Right cardiac atrium (tissue), 5 donors: ENCODE data around the gene STIMATE. TPM values are rescaled to one million over a fixed set of nuclear protein-coding genes. Genes with fewer than 3 reads are reported as not detected.
A peak's percentile ranks its signal among the peaks of the same experiment; 100 is the strongest.

Experiments used
- ATAC-seq, 2 donors: fragments of 200-7000 bp; cut with Tn5 transposase; one replicate each; pipeline versions ENCODE4 v1.8.0 to v1.9.1; 2020; ENCODE audit warnings: moderate library complexity in 2 of 2, mild to moderate bottlenecking in 1 of 2
- DNase-seq, 3 donors: peaks; one replicate each; pipeline ENCODE4 v3.0.0-alpha.2; 2020
- H3K27ac ChIP-seq: one replicate; pipeline ENCODE4 v1.5.1; 2013; ENCODE audit warnings: mild to moderate bottlenecking, low read length, control low read depth, moderate library complexity
- H3K27me3 ChIP-seq: one replicate; pipeline ENCODE4 v1.6.1; 2013; ENCODE audit not compliant: control insufficient read depth, insufficient read depth
- H3K4me1 ChIP-seq: one replicate; pipeline ENCODE4 v1.6.1; 2013; ENCODE audit warnings: low read length; ENCODE audit not compliant: control insufficient read depth, insufficient read depth
- H3K4me3 ChIP-seq: one replicate; pipeline ENCODE4 v1.5.1; 2013; ENCODE audit warnings: low read length, control low read depth
- H3K9me3 ChIP-seq: one replicate; pipeline ENCODE4 v1.6.1; 2013; ENCODE audit warnings: low read length; ENCODE audit not compliant: control insufficient read depth
- WGBS: extraction: QIAGEN DNeasy Blood & Tissue Kit; methylation state at CpG from one replicate; pipeline ENCODE4 v1.1.7; 2013; 5-methylcytosine and 5-hydroxymethylcytosine counted together
- intact Hi-C, 4 donors: fragments of 100-400 bp; cut with DNase I; formaldehyde crosslinking; loops; one replicate each; pipeline versions ENCODE4 v1.11.0 to v1.14.0; 2022 to 2023
- long read RNA-seq, 4 donors: library from polyadenylated mRNA; unstranded; transcript quantifications; one replicate each; pipeline ENCODE4 v2.0.0, GENCODE V29; 2020 to 2021
- polyA plus RNA-seq: library from polyadenylated mRNA; stranded (reverse); fragments of 200-250 nt; gene quantifications from one replicate; pipeline ENCODE4 v1.2.3, GENCODE V29; 2013
- total RNA-seq, 4 donors: library from RNA; stranded (reverse); fragmentation: NEBNext Ultra II Directional; extraction: Animal tissue kit (Norgen Biotek cat#: 25700); gene quantifications; one replicate each; pipeline ENCODE4 v1.2.1, GENCODE V29; 2021
- donor health status: healthy with polysubstance abuse.
- donor health status: DM: no; HTN: yes; CAD: no.
- donor health status: DM: no; HTN: no; CAD: no.
- donor health status: DM: no; HTN: yes; CAD: no; lungs with severe emphysema.
- donor health status: DM: yes; HTN: yes; CAD: no.

The STIMATE gene
- total RNA-seq (1 to 10 TPM; 6.6 to 9.3 (median 8.0) TPM), polyA plus RNA-seq (4.3 TPM)
- long read RNA-seq, donor 1, full-length matches to known transcripts, result 13 of 20 reads
- long read RNA-seq, donor 1, partial matches to known transcripts, result 1 of 20 reads
- long read RNA-seq, donor 1, other reads (novel, unspliced or antisense), result 6 of 20 reads
- long read RNA-seq, donor 2, full-length matches to known transcripts, result 10 of 11 reads
- long read RNA-seq, donor 2, partial matches to known transcripts, result 0 of 11 reads
- long read RNA-seq, donor 2, other reads (novel, unspliced or antisense), result 1 of 11 reads
- long read RNA-seq, donor 3, full-length matches to known transcripts, result 1 of 16 reads
- long read RNA-seq, donor 3, partial matches to known transcripts, result 0 of 16 reads
- long read RNA-seq, donor 3, other reads (novel, unspliced or antisense), result 15 of 16 reads
- long read RNA-seq, donor 4, full-length matches to known transcripts, result 4 of 6 reads
- long read RNA-seq, donor 4, partial matches to known transcripts, result 0 of 6 reads
- long read RNA-seq, donor 4, other reads (novel, unspliced or antisense), result 2 of 6 reads

- DNase-seq, result peak; percentile 91 to 97 (median 96)
- intact Hi-C loops, result no loop called here
- under 1% methylated on average over 85 of the region's 85 CpGs for WGBS
- peak; percentile 99 for ATAC-seq
- peak within 1 kb of the TSS; percentile 45 for H3K27ac ChIP-seq
- H3K4me3 ChIP-seq, result peak within 1 kb of the TSS; percentile 85
- peaks cover 7% of the 10 kb centered on the region for H3K4me1 ChIP-seq
- no peaks in the 10 kb centered on the region for H3K27me3 ChIP-seq
- no peaks in the 10 kb centered on the region for H3K9me3 ChIP-seq
Observed at GRCh38 chr3:52897130-52898122, at the start of gene STIMATE. STIMATE (minus strand) TSS chr3:52897548; CDS start chr3:52897450, 98 bp downstream.

- no peak overlapping the region for H3K4me3 ChIP-seq
- intact Hi-C loops, result loop anchor here in 1 of 4 donors (10.0 kb wide), 2 partner anchors 135 to 195 kb away; no protein-coding TSS in a partner anchor
- no peak overlapping the region for H3K27ac ChIP-seq
- H3K4me1 ChIP-seq, result no peaks in the 10 kb centered on the region
- H3K9me3 ChIP-seq, result no peaks in the 10 kb centered on the region
- DNase-seq, result no peak
- H3K27me3 ChIP-seq, result no peaks in the 10 kb centered on the region
- no peak for ATAC-seq
Observed at GRCh38 chr3:52939600-52939999, 42.3 kb upstream of the STIMATE start.

- Histone ChIP-seq H3K9me3 (no peaks in the 10 kb centered on the region), H3K4me1 (no peaks in the 10 kb centered on the region), H3K27me3 (no peaks in the 10 kb centered on the region), H3K4me3 (no peak overlapping the region), H3K27ac (no peak overlapping the region)
- ATAC-seq (peak; percentile 79 to 85), DNase-seq (peak in 2 of 3 donors; percentile 25 to 54)
- intact Hi-C loops, result loop anchor here in 1 of 4 donors (10.0 kb wide), 2 partner anchors 140 to 190 kb away; no protein-coding TSS in a partner anchor
- 19% methylated on average over 8 of the region's 8 CpGs for WGBS
Observed at GRCh38 chr3:52934630-52935530, 37.5 kb upstream of the STIMATE start.

GRCh38 chr3:52931889-52932288 is 34.5 kb upstream of the STIMATE start:
- ATAC-seq, result no peak

GRCh38 chr3:52931328-52931727 is 34.0 kb upstream of the STIMATE start:
- no peak for DNase-seq
- H3K4me3 ChIP-seq, result no peak overlapping the region
- 92% methylated on average over 6 of the region's 6 CpGs for WGBS
- ATAC-seq, result no peak
- no peaks in the 10 kb centered on the region for H3K27me3 ChIP-seq
- H3K27ac ChIP-seq, result no peak overlapping the region
- intact Hi-C loops, result loop anchor here in 1 of 4 donors (10.0 kb wide), 2 partner anchors 143 to 187 kb away; no protein-coding TSS in a partner anchor
- H3K9me3 ChIP-seq, result no peaks in the 10 kb centered on the region
- H3K4me1 ChIP-seq, result no peaks in the 10 kb centered on the region

More at GRCh38 chr3:52931889-52932288, 34.5 kb upstream of the STIMATE start:
- Histone ChIP-seq H3K9me3 (no peaks in the 10 kb centered on the region), H3K27ac (no peak overlapping the region), H3K4me3 (no peak overlapping the region), H3K4me1 (no peaks in the 10 kb centered on the region), H3K27me3 (no peaks in the 10 kb centered on the region)
- DNase-seq, result no peak
- WGBS, result 80% methylated on average over 2 of the region's 2 CpGs
- intact Hi-C loops, result loop anchor here in 1 of 4 donors (10.0 kb wide), 2 partner anchors 143 to 187 kb away; no protein-coding TSS in a partner anchor

- no peak overlapping the region for H3K27ac ChIP-seq
- no peaks in the 10 kb centered on the region for H3K9me3 ChIP-seq
- no peak for DNase-seq
- H3K4me1 ChIP-seq, result no peaks in the 10 kb centered on the region
- WGBS, result 88% methylated on average over 3 of the region's 3 CpGs
- ATAC-seq, result no peak
- H3K4me3 ChIP-seq, result no peak overlapping the region
- no peaks in the 10 kb centered on the region for H3K27me3 ChIP-seq
- intact Hi-C loops, result loop anchor here in 1 of 4 donors (10.0 kb wide), 2 partner anchors 144 to 186 kb away; no protein-coding TSS in a partner anchor
Observed at GRCh38 chr3:52930748-52931147, 33.4 kb upstream of the STIMATE start.

- 97% methylated on average over 2 of the region's 2 CpGs for WGBS
- ATAC-seq, result no peak
- H3K4me1 ChIP-seq, result no peaks in the 10 kb centered on the region
- no peak overlapping the region for H3K4me3 ChIP-seq
- no peak overlapping the region for H3K27ac ChIP-seq
- intact Hi-C loops, result loop anchor here in 1 of 4 donors (10.0 kb wide), 1 partner anchor 192 kb away; no protein-coding TSS in a partner anchor
- no peaks in the 10 kb centered on the region for H3K27me3 ChIP-seq
- no peaks in the 10 kb centered on the region for H3K9me3 ChIP-seq
- no peak for DNase-seq
Observed at GRCh38 chr3:52926554-52926953, 29.2 kb upstream of the STIMATE start.

- Histone ChIP-seq H3K9me3 (no peaks in the 10 kb centered on the region), H3K4me3 (no peak overlapping the region), H3K27me3 (no peaks in the 10 kb centered on the region), H3K4me1 (no peaks in the 10 kb centered on the region), H3K27ac (no peak overlapping the region)
- intact Hi-C loops, result loop anchor here in 1 of 4 donors (10.0 kb wide), 1 partner anchor 191 kb away; no protein-coding TSS in a partner anchor
- DNase-seq (no peak), ATAC-seq (no peak)
- WGBS, result 80% methylated on average over 6 of the region's 6 CpGs
Observed at GRCh38 chr3:52925405-52926313, 28.3 kb upstream of the STIMATE start.

- WGBS, result 85% methylated on average over 2 of the region's 2 CpGs
- Histone ChIP-seq H3K9me3 (no peaks in the 10 kb centered on the region), H3K4me3 (no peak overlapping the region), H3K27ac (no peak overlapping the region), H3K4me1 (no peaks in the 10 kb centered on the region), H3K27me3 (no peaks in the 10 kb centered on the region)
- ATAC-seq (no peak), DNase-seq (no peak)
- intact Hi-C loops, result loop anchor here in 1 of 4 donors (10.0 kb wide), 1 partner anchor 189 kb away; no protein-coding TSS in a partner anchor
Observed at GRCh38 chr3:52923963-52924362, 26.6 kb upstream of the STIMATE start.
